Mucosa of gallbladder (tissue), 1 donor: Measurements from ENCODE around the gene ATXN1. TPM values are rescaled to one million over a fixed set of nuclear protein-coding genes. Genes with fewer than 3 reads are reported as not detected.
A peak's percentile ranks its signal among the peaks of the same experiment; 100 is the strongest.
"Not testable (repeated sequence)": the region's sequence is repeated elsewhere in the genome, so short reads cannot be mapped to it uniquely, and the experiment has no call there.

ENCODE experiments used
- DNase-seq: peaks from one replicate; pipeline ENCODE4 v3.0.0-alpha.2; 2020; ENCODE audit warnings: low spot score
- total RNA-seq: library from RNA; stranded (reverse); gene quantifications from one replicate; pipeline ENCODE4 v1.2.1, GENCODE V29; 2021
- donor health status: DM: no; HTN: no; CAD: no.

The ATXN1 gene
- total RNA-seq = 71.0 TPM

DNA sequence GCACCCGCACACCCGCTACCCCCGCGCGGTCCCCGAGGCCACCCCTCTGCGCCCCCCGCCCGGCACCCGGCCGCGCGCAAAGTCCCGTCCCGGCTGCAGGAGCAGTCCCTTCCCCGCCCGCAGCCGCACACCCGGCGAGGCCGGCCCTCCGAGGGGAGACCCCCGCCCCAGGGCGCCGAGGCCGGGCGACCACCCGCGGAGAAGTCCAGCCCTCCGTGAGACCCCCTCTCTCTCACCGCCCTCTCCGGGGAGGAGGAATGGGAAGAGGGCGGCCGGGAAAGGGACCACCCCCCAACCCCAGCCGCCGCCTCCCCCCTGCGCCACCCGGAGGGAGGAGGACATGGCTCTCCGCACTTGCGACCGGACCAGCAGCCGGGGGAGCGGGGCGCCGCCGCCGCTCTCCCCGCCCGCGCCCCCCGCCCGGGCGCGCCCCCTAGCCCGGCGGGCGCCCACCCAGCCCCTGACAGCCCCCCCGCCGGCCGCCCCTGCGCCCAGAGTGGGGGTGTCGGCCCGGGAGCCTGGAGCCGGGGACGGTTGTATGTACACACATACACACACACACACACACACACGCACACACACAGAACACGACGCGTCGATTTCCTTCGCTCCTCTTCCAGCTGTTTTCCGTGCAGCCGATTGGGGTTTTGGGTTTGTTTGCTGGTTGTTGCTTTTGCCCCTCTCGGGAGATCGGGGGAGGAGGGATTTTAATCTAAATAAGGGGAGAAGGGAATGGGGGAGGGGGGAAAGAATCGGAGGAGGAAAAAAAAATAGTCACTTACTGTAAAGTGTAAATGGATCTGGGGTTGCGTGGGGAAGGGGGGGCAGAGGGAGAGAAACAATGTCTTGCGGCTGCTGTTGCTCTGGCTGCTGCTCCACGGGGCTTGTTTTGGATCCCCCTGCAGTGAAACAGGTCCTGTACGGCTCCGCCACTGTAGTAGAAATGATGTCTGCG lies at the start of gene ATXN1:
TSS of gene ATXN1 (minus strand) at position 945 of the 955 bp plus-strand sequence.
- DNase-seq = peak; percentile 70

DNA sequence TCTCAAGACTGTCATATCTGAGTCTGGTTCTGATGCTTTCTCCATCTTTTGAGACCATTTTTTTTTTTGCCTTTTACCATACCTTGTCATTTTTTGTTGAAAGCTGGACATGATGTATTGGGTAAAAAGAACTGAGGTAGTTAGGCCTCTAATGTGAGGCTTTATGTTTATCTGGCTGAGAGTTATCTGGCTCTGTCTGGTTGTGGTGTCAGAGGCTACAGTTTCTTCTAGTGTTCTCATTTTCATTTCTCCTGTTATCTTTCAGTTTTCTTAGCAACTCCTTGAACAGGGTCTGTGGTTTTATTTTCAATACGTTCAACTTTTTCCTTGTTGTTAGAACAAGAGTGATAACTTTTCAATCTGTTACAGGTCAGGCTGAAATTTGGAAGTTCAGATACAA lies 49.2 kb upstream of the ATXN1 start:
- no peak for DNase-seq

DNA sequence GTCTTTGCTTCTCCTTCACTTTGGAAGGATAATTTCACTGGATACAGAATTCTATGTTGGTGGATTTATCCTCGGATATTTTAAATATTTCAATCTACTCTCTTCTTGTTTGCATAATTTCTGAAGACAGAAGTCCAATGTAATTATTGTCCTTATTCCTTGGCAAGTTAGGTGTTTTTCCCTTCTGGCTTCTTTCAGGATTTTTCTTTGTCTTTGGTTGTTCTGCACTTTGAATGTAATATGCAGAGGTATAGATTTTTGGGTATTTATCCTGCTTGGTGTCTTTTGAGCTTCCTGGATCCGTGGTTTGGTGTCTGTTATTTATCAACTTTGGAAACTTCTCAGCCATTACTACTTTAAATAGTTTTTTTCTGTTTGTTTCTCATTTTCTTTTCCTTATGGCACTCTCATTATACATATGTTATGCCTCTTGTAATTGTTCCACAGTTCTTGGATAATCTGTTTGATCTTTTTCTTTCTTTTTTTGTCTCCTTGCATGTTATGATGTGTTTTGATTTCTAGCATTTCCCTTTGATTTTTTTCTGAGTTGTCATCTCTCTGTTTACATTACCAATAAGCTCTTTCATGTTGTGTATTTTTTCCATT lies 48.6 kb upstream of the ATXN1 start:
- DNase-seq = no peak

DNA sequence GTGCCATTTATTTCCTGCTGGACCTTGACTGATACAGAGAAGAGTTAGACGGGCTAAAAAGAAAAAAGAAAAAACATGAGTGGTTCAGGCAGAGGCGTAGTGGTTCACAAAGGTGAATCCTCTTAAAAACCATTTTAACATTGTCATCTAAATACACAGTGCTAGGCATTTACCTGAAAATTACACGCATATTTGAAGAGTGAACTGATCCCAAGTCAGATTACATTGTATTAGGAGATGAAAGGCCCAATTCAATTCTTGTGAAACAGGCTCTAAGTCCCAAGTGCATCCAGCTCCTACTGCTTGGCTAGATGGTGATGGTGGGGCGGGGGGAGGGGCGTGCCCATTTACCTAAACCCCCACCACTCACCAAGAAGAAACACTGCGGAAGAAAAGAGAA lies 46.7 kb upstream of the ATXN1 start:
- DNase-seq = no peak

DNA sequence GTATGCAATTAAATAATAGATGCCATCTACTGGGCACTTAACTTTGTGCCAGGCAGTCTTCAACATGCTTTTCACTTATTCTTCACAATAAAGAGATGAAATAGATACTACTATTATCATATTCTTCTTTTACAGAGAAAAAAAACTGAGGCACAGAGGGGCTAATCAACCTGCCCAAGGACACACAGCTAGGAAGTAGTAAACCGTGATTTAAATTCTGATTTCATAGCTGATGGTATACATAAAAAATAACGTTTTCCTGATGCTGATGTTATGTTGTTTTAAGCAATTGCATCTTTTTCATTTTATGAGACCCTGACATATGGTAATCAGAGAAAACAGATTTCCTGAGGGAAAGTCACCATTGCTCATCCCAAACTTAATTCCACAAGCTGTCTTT lies 45.1 kb upstream of the ATXN1 start:
- no peak for DNase-seq

DNA sequence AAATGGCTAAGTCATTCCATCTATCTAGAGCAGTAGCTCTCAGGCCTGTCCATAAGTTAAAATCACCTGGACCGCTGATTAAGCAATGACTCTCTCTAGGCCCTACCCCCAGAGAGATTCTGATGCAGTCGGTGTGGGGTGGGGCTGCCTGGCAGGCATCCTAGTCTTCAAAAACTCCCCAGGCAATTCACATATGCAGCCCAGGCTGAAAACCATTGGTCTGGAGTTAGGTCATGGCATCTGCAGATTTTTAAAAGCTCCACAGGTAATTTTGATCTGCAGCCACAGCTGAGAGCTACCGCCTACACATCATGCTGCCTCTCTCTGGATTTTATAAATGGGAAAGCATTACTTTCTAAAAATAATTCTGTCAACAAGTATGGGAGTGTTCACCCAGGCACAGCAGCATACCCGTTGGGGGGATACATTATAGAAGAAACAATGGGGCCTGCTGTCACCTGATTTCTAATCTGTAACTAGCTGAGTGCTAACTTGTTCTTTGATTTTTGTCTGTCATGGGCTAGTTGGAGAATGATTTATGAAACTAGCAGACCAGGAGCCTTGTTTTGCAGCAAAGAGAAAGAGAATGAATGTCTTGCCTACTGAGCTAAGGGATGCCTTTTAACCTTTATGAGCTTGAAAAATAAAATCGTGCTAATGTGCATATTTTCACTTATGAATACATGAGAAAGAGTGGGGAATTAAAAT lies 44.1 kb upstream of the ATXN1 start:
- no peak for DNase-seq

DNA sequence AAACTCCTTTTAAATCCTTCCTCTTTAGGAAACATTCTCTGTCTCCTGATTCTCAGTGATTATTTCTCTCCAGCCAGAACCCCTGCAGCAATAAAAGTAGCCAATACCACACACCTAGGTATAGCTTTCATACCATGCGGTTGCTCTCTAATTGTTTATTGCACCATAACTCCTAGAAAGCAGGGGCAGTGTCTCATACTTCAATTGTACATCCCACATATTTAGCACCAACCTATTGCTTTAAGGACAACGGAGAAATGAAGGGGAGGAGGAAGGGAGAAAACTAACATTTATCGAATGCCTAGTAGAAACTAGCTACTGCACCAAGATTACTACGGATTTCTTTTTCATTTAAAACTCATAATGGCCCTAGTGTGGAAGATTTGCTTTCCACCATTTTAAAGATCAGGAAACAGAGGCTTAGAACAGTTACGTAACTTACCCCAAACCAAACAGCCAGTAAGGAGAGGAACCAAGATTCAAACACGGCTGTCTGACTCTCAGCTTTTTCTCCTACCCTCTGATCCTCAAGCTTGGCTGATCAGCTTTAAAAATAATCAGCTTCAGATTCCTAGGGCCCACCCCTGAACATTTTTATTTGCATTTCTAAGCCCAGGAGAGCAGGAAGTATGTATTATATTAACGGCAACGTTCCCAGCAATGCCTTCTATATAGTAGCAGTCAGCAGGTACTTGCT lies 43.4 kb upstream of the ATXN1 start:
- DNase-seq = no peak

DNA sequence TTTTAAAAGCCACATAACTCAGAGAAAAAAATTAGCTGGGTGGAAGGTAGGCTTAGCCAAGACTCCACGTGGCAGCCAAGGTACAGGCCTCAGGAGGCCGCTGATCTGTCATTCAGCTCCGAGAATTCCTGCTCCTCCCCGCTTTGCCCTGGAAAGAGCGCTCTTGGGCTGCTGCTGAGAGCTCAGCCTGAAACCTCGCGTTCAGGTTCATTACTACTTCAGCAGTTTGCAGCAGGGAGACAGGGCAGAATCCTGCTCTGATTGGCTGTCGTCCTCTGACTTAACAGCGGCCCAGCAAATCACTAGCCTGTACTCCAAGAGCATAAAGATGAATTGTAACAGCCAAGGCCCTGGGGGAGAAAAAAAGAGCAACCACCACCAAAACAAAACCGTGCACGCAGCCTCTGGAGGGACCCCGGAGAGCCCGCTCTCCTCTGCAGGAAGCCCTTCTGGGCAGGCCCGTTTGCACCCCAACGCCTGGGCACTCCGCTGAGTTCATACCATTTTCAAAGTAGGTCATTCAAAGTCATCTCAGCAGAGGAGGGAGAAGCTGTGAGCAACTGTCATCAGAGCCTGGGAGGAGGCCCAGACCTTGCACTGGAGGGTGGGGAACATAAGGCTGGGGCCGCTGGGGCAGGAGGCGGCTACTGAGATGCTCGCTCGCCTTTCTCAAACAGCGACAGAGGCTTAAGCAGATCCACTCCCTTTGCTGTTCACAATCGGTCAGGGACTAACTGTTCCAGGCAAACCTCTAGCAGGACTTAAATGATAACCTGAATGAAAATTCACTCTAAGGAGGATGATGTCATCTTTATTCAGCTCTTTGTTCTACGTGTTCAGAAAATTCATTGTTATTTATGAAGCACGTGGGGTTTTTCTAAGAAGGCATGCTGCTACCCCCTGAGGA lies 42.3 kb upstream of the ATXN1 start:
- peak; percentile 58 for DNase-seq

DNA sequence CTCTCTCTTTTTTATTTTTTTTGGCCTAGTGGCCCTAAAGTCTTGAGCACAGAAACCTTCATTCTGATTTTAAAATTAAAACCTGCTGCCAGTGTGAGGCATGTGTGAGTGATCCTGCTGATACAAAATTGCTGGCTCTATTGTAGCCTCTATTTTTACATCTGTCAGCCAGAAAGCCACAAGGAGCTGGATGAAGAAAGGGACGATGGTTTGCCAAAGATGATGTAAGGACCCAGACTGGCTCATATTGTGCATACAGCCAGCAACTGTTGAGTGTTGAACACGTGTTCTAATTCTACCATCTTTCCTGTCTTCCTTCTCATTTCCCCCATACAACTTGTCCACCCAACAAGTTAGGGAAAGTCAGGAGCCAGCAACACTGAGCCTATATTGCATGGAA lies 40.8 kb upstream of the ATXN1 start:
- DNase-seq = no peak

DNA sequence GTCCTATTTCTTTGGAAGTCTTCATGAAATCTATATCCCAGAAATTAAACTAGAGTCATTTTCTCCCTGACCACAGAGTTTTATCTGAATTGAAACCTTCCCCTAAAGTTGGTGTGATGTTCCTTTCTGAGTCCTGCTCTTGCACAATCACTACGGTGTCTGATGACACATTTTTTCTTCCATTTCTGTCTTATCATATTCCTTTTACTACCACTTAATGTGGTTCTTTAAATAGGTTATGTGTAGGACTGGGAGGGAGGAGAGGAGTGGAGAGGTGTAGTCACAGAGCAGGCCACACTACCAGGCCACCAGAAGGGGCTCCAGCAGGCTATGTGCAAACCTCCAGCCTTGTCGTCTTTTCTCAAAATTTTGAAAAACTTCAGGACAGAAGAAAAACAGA lies 39.7 kb upstream of the ATXN1 start:
- DNase-seq = no peak

DNA sequence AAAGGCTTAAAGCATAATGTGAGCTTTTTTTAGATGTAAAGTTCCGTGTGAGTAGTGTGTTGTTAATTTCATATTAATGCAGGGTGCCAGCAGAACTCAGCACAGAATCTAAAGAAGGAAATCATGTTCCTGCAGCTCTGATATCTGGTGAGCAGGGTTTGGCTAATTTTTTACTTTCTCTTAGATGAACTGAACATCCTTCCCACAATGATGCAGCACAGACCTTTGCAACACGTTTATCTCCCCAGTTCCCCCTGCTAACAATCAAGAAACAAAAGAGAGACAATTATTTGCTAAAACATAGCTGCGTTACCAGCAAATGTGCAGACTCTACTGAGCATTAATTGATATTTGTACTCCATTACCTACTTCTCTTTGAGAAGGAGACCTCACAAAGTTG lies 39.1 kb upstream of the ATXN1 start:
- DNase-seq = no peak

DNA sequence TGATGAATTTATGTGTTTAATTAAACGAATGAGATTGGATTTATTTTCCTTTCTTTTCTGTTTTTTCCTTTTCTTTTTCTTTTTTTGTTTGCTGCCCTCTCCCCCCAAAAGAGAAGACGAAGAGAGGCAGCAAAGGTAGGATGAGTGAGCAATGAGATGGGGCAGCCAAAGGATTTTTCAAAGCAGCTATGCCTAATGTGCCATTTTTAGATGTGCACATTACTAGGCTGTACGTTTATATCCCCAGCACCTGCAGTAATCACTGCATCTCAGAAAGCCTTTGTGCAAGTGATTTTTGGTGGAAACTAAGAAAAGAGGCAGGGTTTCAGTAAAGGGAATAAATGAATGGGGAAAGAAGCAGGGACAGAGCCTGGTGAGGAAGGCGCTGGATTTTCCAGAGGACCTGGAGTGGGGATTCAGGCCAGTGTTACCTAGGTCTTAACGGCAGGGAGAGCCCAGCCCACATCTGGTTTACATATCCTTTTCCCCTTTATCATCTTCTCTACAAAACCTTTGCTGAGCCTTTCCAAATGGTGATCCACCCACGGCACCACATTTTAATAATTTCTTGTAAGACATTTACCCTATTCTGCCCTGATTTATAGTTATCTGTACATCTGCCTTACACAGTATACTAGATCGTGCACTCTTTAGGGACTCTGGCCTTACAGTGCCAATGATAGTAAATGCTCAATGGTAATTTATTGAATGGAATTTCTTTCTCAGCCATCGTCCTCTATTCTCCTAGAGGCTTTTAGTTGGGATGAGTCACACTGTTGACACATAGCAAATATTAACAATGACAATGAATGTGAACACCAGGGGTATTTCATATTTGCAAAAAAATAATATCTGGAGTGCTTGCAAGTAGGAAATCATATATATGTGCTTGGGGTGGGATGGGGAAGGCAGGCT lies 38.3 kb upstream of the ATXN1 start:
- no peak for DNase-seq

DNA sequence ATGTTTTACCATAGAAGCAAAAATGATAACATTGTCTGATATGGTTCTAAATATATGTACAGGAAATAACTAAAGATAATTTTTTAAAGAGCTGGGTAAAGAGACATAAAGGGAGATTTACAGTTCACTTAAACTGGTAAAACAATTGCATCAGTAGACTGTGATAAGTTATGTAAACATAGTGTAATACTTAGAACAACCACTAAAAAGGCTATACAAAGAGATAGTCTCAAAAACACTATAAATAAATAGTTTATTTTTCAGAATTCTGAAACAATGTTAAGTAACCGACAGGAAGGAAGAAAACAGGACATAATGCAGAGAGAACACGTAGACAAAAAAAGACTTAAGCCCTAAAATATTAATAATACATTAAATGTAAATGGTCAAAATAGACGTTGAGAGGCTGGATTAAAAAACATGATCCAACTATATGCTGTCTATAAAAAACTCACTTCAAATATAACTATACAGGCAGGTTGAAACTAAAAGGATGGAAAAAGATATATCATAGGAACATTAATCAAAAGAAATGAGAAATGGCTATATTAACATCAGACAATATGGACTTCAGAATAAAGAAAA lies 32.7 kb upstream of the ATXN1 start:
- no peak for DNase-seq

DNA sequence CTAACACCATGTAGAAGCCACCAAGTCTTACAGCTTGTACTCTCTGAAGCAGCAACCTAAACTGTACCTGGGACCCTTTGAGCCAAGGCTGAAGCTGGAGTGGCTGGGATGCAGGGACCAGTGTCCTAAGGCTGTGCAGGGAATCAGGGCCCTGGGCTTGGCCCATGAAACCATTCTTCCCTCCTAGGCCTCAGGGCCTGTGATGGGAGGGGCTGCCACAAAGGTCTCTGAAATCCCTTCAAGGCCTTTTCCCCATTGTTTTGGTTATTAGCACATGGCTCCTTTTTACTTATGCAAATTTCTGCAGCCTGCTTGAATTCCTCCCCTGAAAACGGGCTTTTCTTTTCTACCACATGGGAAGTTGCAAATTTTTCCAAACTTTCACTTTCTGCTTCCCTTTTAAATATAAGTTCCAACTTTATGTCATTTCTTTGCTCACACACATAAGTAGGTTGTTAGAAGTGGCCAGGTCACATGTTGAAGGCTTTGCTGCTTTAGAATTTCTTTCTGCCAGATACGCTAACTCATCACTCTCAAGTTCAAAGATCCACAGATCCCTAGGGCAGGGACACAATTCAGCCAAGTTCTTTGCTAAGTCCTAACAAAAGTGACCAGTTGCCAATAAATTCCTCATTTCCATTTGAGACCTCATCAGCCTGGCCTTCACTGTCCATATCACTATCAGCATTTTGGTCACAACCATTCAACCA lies 28.2 kb upstream of the ATXN1 start:
- no peak for DNase-seq

DNA sequence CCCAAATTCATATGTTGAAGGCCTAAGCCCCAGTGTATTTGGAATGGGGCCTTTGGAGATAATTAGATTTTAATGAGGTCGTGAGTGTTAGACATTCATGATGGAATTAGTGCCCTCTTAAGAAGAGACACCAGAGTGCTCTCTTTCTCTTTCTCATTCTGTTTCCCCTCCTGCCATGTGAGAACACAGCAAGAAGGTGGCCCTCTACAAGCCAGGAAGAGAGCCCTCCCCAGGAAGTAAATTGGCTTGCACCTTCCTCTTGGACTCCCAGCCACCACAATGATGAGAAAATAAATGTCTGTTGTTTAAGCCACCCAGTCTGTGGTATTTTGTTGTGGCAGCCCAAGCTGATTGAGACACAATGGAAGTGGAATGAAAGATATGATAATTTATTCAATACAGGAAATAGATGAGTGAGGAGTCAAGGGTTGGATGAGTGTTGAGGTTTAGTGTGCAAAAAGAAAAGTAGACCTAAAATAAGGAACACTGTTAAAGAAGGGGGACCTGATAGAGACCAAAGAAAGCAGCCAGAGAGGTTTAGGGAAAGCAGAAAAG lies 25.9 kb upstream of the ATXN1 start:
- DNase-seq = no peak

DNA sequence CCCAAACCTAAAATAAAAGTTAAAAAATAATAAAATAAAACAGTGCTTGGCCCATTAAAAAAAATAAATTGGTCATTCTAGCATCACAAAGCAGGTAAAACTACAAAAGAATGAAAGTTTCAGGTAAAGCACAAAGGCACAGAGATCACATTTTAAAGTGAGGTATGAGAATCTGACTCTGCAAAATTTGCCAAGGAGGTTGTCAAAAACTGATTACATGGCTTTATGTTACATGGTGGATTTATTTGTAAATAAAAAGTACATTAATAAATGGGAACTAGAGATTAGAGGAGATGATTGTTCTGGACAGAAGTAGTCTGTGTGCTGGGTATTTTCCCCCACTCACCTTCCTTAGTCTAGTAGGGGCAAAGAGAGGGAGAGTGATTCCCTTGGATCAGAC lies 24.2 kb upstream of the ATXN1 start:
- no peak for DNase-seq

DNA sequence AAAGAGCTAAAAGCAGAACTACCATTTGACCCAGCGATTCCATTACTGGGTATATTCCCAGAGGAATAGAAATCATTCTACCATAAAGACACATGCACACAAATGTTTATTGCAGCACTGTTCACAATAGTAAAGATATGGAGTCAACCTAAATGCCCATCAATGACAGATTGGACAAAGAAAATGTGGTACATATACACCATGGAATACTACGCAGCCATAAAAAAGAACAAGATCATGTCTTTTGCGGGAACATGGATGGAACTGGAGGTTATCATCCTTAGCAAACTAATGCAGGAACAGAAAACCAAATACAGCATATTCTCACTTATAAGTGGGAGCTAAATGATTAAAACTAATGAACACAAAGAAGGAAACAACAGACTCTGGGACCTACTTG lies 23.7 kb upstream of the ATXN1 start:
- not testable (repeated sequence) for DNase-seq

DNA sequence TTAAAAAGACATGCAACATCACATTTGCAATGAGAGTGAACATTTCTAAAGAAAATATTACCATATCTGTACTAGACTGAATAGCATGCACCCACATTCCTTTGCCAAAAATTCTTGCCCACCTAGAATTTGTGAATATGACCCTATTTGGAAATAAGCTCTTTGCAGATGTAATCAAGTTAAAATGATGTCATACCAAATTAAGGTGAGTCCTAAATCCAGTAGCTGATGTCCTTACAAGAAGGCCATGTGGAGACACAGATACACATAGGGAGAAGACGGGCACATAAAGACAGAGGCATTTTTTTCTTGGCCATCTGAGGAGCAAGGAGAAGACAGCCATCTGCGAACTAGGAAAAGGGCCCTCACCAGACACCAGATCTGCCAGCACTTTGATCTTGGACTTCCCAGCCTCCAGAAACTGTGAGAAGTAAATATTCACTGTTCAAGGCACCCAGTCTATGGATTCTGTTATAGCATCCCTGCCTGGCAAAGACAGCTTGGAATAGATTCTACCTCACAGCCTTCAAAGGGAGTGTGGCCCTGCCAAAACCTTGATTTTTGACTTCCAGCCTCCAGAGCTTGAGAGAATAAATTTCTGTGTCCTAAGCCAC lies 22.8 kb upstream of the ATXN1 start:
- no peak for DNase-seq
